Neuronal stem cell (in vitro differentiated cells): Measurements from ENCODE around the gene GREB1.

ENCODE experiments used
- DNase-seq: peaks from one replicate; pipeline ENCODE4 v3.0.0-alpha.2; 2013; ENCODE audit warnings: low spot score
- H2AFZ ChIP-seq: one replicate; pipeline ENCODE4 v1.6.1; 2013; ENCODE audit warnings: mild to moderate bottlenecking, low read length, inconsistent platforms
- H2AK5ac ChIP-seq: 2 replicates; pipeline ENCODE4 v1.6.1; 2013; ENCODE audit warnings: low read depth, mild to moderate bottlenecking, inconsistent platforms, low read length, moderate library complexity, mixed read lengths
- H2BK120ac ChIP-seq: 2 replicates; pipeline ENCODE4 v1.6.1; 2013; ENCODE audit warnings: low read depth, mild to moderate bottlenecking, inconsistent platforms, low read length, moderate library complexity, mixed read lengths
- H2BK12ac ChIP-seq: one replicate; pipeline ENCODE4 v1.6.1; 2013; ENCODE audit warnings: low read length, inconsistent platforms
- H2BK15ac ChIP-seq: 2 replicates; pipeline ENCODE4 v1.6.1; 2013; ENCODE audit warnings: mild to moderate bottlenecking, low read length, inconsistent platforms, mixed read lengths
- H2BK5ac ChIP-seq: one replicate; pipeline ENCODE4 v1.6.1; 2013; ENCODE audit warnings: inconsistent platforms, mild to moderate bottlenecking, low read length, moderate library complexity
- H3K14ac ChIP-seq: one replicate; pipeline ENCODE4 v1.6.1; 2013; ENCODE audit warnings: low read length, inconsistent platforms
- H3K18ac ChIP-seq: 2 replicates; pipeline ENCODE4 v1.6.1; 2013; ENCODE audit warnings: low read length, inconsistent platforms
- H3K23ac ChIP-seq: 2 replicates; pipeline ENCODE4 v1.6.1; 2013; ENCODE audit warnings: low read depth, mild to moderate bottlenecking, mixed read lengths, low read length, inconsistent platforms; ENCODE audit not compliant: poor library complexity
- H3K27ac ChIP-seq: replicated peaks from 3 replicates; pipeline ENCODE4 v1.5.1; 2013; ENCODE audit warnings: low read length, inconsistent platforms
- H3K27me3 ChIP-seq, 3 experiments: 2 replicates each; pipeline ENCODE4 v1.6.1; 2013; ENCODE audit warnings: low read length in 3 of 3, mild to moderate bottlenecking in 2 of 3, inconsistent platforms in 1 of 3, low read depth in 1 of 3, mixed read lengths in 1 of 3, moderate library complexity in 1 of 3; ENCODE audit not compliant: control insufficient read depth in 3 of 3, insufficient read depth in 3 of 3
- H3K36me3 ChIP-seq, 2 donors: replicated peaks in 1 of 2; 2 replicates each; pipeline ENCODE4 v1.6.1; 2013; ENCODE audit warnings: low read length in 2 of 2; ENCODE audit not compliant: control insufficient read depth in 2 of 2, insufficient read depth in 2 of 2
- H3K4ac ChIP-seq: 2 replicates; pipeline ENCODE4 v1.6.1; 2013; ENCODE audit warnings: inconsistent platforms, mild to moderate bottlenecking, low read length, moderate library complexity
- H3K4me1 ChIP-seq, 2 donors: 1 replicate in 1 of 2; 2 replicates in 1 of 2; pipeline ENCODE4 v1.6.1; 2013; ENCODE audit warnings: low read length in 2 of 2, low read depth in 1 of 2; ENCODE audit not compliant: control insufficient read depth in 2 of 2, insufficient read depth in 1 of 2
- H3K4me2 ChIP-seq: one replicate; pipeline ENCODE4 v1.6.1; 2013; ENCODE audit warnings: mild to moderate bottlenecking, low read length, inconsistent platforms; ENCODE audit not compliant: insufficient read depth, poor library complexity, severe bottlenecking
- H3K4me3 ChIP-seq, 2 donors: 2 replicates each; pipeline ENCODE4 v1.5.1; 2013; ENCODE audit warnings: low read length in 2 of 2, mild to moderate bottlenecking in 2 of 2, inconsistent platforms in 1 of 2, moderate library complexity in 1 of 2
- H3K79me1 ChIP-seq: one replicate; pipeline ENCODE4 v1.6.1; 2013; ENCODE audit warnings: low read depth, mild to moderate bottlenecking, inconsistent platforms, low read length, moderate library complexity
- H3K9ac ChIP-seq: one replicate; pipeline ENCODE4 v1.6.1; 2013; ENCODE audit warnings: mild to moderate bottlenecking, low read depth, low read length, inconsistent platforms; ENCODE audit not compliant: poor library complexity
- H3K9me3 ChIP-seq, 2 donors: replicated peaks in 1 of 2; 2 replicates each; pipeline versions ENCODE3 to v1.6.1; 2013; ENCODE audit warnings: low read length in 2 of 2, mild to moderate bottlenecking in 2 of 2, inconsistent platforms in 1 of 2, low read depth in 1 of 2, mixed read lengths in 1 of 2, moderate library complexity in 1 of 2; ENCODE audit not compliant: control insufficient read depth in 2 of 2, insufficient read depth in 1 of 2
- H4K8ac ChIP-seq: one replicate; pipeline ENCODE4 v1.6.1; 2013; ENCODE audit warnings: low read depth, mild to moderate bottlenecking, inconsistent platforms, low read length, moderate library complexity
- H4K91ac ChIP-seq: one replicate; pipeline ENCODE4 v1.6.1; 2013; ENCODE audit warnings: low read length, low read depth, mild to moderate bottlenecking, inconsistent platforms; ENCODE audit not compliant: poor library complexity
- WGBS, 2 donors: extraction: QIAGEN DNeasy Blood & Tissue Kit; methylation state at CpG; one replicate each; pipeline ENCODE4 v1.1.7; 2013; ENCODE audit warnings: missing lambda C conversion rate in 2 of 2, mixed read lengths in 1 of 2; ENCODE audit not compliant: insufficient read length in 2 of 2, insufficient replicate concordance in 1 of 2; ENCODE audit errors: extremely low coverage in 2 of 2; 5-methylcytosine and 5-hydroxymethylcytosine counted together

GREB1 gene

GRCh38 chr2:11625671-11626070 lies 91.8 kb downstream of the GREB1 start:
- Histone ChIP-seq H4K91ac (no peak overlapping the region), H3K4me3 (no peak overlapping the region), H2BK15ac (no peak overlapping the region), H3K4me1 (no peaks in the 10 kb centered on the region), H4K8ac (no peak overlapping the region), H2BK120ac (no peak overlapping the region), H2AK5ac (no peak overlapping the region), H3K18ac (no peak overlapping the region), H3K9ac (no peak overlapping the region), H3K79me1 (no peaks in the 10 kb centered on the region), H2AFZ (no peak overlapping the region), H3K4ac (no peak overlapping the region), H3K36me3 (peaks cover 53 to 100% of the 10 kb centered on the region in 2 donors), H3K27me3 (no peaks in the 10 kb centered on the region), H2BK5ac (no peak overlapping the region), H3K27ac (no peak overlapping the region), H3K14ac (no peak overlapping the region), H3K9me3 (peaks cover 7 to 10% of the 10 kb centered on the region in 2 donors), H3K4me2 (no peak overlapping the region), H2BK12ac (no peak overlapping the region), H3K23ac (no peak overlapping the region)
- WGBS, 2 donors = no CpG with 5 or more reads among the region's 10 CpGs
- DNase-seq = no peak

GRCh38 chr2:11628675-11629074 lies 94.8 kb downstream of the GREB1 start:
- peaks cover 53 to 100% of the 10 kb centered on the region in 2 donors for H3K36me3 ChIP-seq
- no peak overlapping the region for H3K4me3 ChIP-seq
- no peak overlapping the region for H2BK5ac ChIP-seq
- peaks cover 7 to 10% of the 10 kb centered on the region in 2 donors for H3K9me3 ChIP-seq
- no peak for DNase-seq
- H3K23ac ChIP-seq = no peak overlapping the region
- no peak overlapping the region for H3K14ac ChIP-seq
- no peaks in the 10 kb centered on the region for H3K79me1 ChIP-seq
- no peak overlapping the region for H2BK15ac ChIP-seq
- H2AFZ ChIP-seq = no peak overlapping the region
- H4K91ac ChIP-seq = no peak overlapping the region
- no peak overlapping the region for H3K4ac ChIP-seq
- no peak overlapping the region for H3K18ac ChIP-seq
- WGBS, 2 donors = no CpG with 5 or more reads among the region's 9 CpGs
- peak overlapping the region; percentile 32 for H3K9ac ChIP-seq
- H4K8ac ChIP-seq = no peak overlapping the region
- H3K4me1 ChIP-seq = no peaks in the 10 kb centered on the region
- H2BK12ac ChIP-seq = no peak overlapping the region
- no peaks in the 10 kb centered on the region for H3K27me3 ChIP-seq
- H2AK5ac ChIP-seq = no peak overlapping the region
- no peak overlapping the region for H3K27ac ChIP-seq
- H3K4me2 ChIP-seq = no peak overlapping the region
- no peak overlapping the region for H2BK120ac ChIP-seq

- Histone ChIP-seq H4K8ac (no peak overlapping the region), H3K4me2 (no peak overlapping the region), H3K14ac (no peak overlapping the region), H3K36me3 (peaks cover 56 to 100% of the 10 kb centered on the region in 2 donors), H4K91ac (no peak overlapping the region), H3K18ac (no peak overlapping the region), H2AK5ac (no peak overlapping the region), H2BK12ac (no peak overlapping the region), H3K79me1 (no peaks in the 10 kb centered on the region), H3K4me1 (no peaks in the 10 kb centered on the region), H3K4ac (no peak overlapping the region), H3K27me3 (no peaks in the 10 kb centered on the region), H3K9me3 (peaks cover 7 to 10% of the 10 kb centered on the region in 2 donors), H3K27ac (no peak overlapping the region), H2BK15ac (no peak overlapping the region), H2AFZ (no peak overlapping the region), H2BK5ac (no peak overlapping the region), H3K9ac (no peak overlapping the region), H2BK120ac (no peak overlapping the region), H3K23ac (no peak overlapping the region), H3K4me3 (no peak overlapping the region)
- WGBS, 2 donors = no CpG with 5 or more reads among the region's 11 CpGs
- no peak for DNase-seq
These were observed 95.4 kb downstream of the GREB1 start for GRCh38 chr2:11629215-11629614.

- Histone ChIP-seq H3K9me3 (peaks cover 7 to 10% of the 10 kb centered on the region in 2 donors), H2BK120ac (no peak overlapping the region), H2AFZ (no peak overlapping the region), H3K4ac (no peak overlapping the region), H3K4me2 (no peak overlapping the region), H3K27me3 (no peaks in the 10 kb centered on the region), H2BK15ac (no peak overlapping the region), H3K4me1 (no peaks in the 10 kb centered on the region), H3K27ac (no peak overlapping the region), H3K18ac (no peak overlapping the region), H3K23ac (no peak overlapping the region), H3K79me1 (no peaks in the 10 kb centered on the region), H2BK5ac (no peak overlapping the region), H4K91ac (no peak overlapping the region), H3K36me3 (peaks cover 59 to 100% of the 10 kb centered on the region in 2 donors), H2BK12ac (no peak overlapping the region), H2AK5ac (no peak overlapping the region), H3K9ac (no peak overlapping the region), H3K14ac (no peak overlapping the region), H4K8ac (no peak overlapping the region), H3K4me3 (no peak overlapping the region)
- DNase-seq = no peak
- WGBS, 2 donors = no CpG with 5 or more reads among the region's 11 CpGs
These were observed 96.0 kb downstream of the GREB1 start for GRCh38 chr2:11629851-11630250.
